Osteocyte (in vitro differentiated cells): ENCODE data around the gene P2RX7. TPM values are rescaled to one million over a fixed set of nuclear protein-coding genes. Genes with fewer than 3 reads are reported as not detected.

Experiments
- DNase-seq: peaks from one replicate; pipeline ENCODE4 v3.0.0; 2021; ENCODE audit warnings: mixed read lengths; ENCODE audit not compliant: unreplicated experiment; ENCODE audit errors: extremely low spot score
- H3K27ac Mint-ChIP-seq: one replicate; pipeline ENCODE4 v1.8.0; 2021; ENCODE audit warnings: mild to moderate bottlenecking, mixed read lengths; ENCODE audit not compliant: unreplicated experiment
- H3K27me3 Mint-ChIP-seq: one replicate; pipeline ENCODE4 v1.8.0; 2021; ENCODE audit warnings: mixed read lengths; ENCODE audit not compliant: unreplicated experiment
- H3K36me3 Mint-ChIP-seq: one replicate; pipeline ENCODE4 v1.8.0; 2021; ENCODE audit warnings: mixed read lengths; ENCODE audit not compliant: unreplicated experiment
- H3K4me1 Mint-ChIP-seq: one replicate; pipeline ENCODE4 v1.8.0; 2021; ENCODE audit warnings: mixed read lengths; ENCODE audit not compliant: unreplicated experiment
- H3K4me3 Mint-ChIP-seq: one replicate; pipeline ENCODE4 v1.8.0; 2021; ENCODE audit warnings: mild to moderate bottlenecking, moderate library complexity, mixed read lengths; ENCODE audit not compliant: unreplicated experiment
- H3K9me3 Mint-ChIP-seq: one replicate; pipeline ENCODE4 v1.8.0; 2021; ENCODE audit warnings: mixed read lengths; ENCODE audit not compliant: unreplicated experiment
- total RNA-seq: library from RNA; stranded (reverse); gene quantifications from 2 replicates; pipeline ENCODE4 v1.2.1, GENCODE V29; 2021
- TF ChIP-seq, protein P1 (sequence below): fragments of 200-600 bp; sonication (generic); IDR thresholded peaks from 2 replicates; pipeline ENCODE4 v1.5.0; 2021; ENCODE audit warnings: antibody characterized with exemption, mild to moderate bottlenecking, moderate library complexity

The P2RX7 gene
- total RNA-seq, 1 donor from 2014 or later = 0.30 TPM

- no peak for DNase-seq
- H3K4me3 Mint-ChIP-seq = no peak overlapping the region
- TF ChIP-seq, protein P1, sequence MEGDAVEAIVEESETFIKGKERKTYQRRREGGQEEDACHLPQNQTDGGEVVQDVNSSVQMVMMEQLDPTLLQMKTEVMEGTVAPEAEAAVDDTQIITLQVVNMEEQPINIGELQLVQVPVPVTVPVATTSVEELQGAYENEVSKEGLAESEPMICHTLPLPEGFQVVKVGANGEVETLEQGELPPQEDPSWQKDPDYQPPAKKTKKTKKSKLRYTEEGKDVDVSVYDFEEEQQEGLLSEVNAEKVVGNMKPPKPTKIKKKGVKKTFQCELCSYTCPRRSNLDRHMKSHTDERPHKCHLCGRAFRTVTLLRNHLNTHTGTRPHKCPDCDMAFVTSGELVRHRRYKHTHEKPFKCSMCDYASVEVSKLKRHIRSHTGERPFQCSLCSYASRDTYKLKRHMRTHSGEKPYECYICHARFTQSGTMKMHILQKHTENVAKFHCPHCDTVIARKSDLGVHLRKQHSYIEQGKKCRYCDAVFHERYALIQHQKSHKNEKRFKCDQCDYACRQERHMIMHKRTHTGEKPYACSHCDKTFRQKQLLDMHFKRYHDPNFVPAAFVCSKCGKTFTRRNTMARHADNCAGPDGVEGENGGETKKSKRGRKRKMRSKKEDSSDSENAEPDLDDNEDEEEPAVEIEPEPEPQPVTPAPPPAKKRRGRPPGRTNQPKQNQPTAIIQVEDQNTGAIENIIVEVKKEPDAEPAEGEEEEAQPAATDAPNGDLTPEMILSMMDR = no peak
- H3K27ac Mint-ChIP-seq = no peak overlapping the region
- no peaks in the 10 kb centered on the region for H3K9me3 Mint-ChIP-seq
- no peaks in the 10 kb centered on the region for H3K27me3 Mint-ChIP-seq
- H3K36me3 Mint-ChIP-seq = no peaks in the 10 kb centered on the region
- H3K4me1 Mint-ChIP-seq = no peaks in the 10 kb centered on the region
Measured at GRCh38 chr12:121182222-121182893, 49.7 kb downstream of the P2RX7 start.

DNA sequence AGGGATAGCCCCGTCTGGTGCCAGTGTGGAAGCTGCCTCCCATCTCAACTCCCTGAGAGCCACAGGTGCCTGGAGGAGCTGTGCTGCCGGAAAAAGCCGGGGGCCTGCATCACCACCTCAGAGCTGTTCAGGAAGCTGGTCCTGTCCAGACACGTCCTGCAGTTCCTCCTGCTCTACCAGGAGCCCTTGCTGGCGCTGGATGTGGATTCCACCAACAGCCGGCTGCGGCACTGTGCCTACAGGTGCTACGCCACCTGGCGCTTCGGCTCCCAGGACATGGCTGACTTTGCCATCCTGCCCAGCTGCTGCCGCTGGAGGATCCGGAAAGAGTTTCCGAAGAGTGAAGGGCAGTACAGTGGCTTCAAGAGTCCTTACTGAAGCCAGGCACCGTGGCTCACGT lies 51.7 kb downstream of the P2RX7 start:
- Mint-ChIP-seq H3K27me3 (no peaks in the 10 kb centered on the region), H3K4me3 (no peak overlapping the region), H3K36me3 (no peaks in the 10 kb centered on the region), H3K27ac (no peak overlapping the region), H3K9me3 (no peaks in the 10 kb centered on the region), H3K4me1 (peaks cover 6% of the 10 kb centered on the region)
- no peak for DNase-seq
- TF ChIP-seq, protein P1 = no peak

- Mint-ChIP-seq H3K36me3 (no peaks in the 10 kb centered on the region), H3K4me1 (peaks cover 13% of the 10 kb centered on the region), H3K27me3 (no peaks in the 10 kb centered on the region), H3K27ac (no peak overlapping the region), H3K4me3 (no peak overlapping the region), H3K9me3 (no peaks in the 10 kb centered on the region)
- no peak for DNase-seq
- TF ChIP-seq, protein P1 = no peak
Measured at GRCh38 chr12:121184984-121185889, 52.6 kb downstream of the P2RX7 start.

DNA sequence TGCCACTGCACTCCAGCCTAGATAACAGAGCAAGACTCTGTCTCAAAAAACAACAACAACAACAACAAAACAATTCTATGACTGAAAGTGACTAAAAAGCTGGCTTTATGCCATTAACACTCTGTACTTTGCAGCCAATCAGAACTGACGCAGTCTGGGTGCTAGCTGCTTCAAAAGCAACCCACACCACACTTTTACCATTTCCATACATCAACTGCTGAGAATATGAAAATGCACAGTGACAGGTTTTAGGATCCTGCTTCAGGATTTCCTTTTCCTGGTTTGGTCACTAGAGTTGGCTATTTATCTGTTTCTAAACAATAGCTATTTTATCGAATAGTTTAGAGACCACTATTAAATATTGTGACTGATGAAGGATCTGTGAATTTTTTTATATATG lies 54.1 kb downstream of the P2RX7 start:
- TF ChIP-seq, protein P1 = no peak
- H3K27ac Mint-ChIP-seq = no peak overlapping the region
- no peak for DNase-seq
- no peak overlapping the region for H3K4me3 Mint-ChIP-seq
- no peaks in the 10 kb centered on the region for H3K36me3 Mint-ChIP-seq
- H3K9me3 Mint-ChIP-seq = no peaks in the 10 kb centered on the region
- peaks cover 21% of the 10 kb centered on the region for H3K4me1 Mint-ChIP-seq
- no peaks in the 10 kb centered on the region for H3K27me3 Mint-ChIP-seq

DNA sequence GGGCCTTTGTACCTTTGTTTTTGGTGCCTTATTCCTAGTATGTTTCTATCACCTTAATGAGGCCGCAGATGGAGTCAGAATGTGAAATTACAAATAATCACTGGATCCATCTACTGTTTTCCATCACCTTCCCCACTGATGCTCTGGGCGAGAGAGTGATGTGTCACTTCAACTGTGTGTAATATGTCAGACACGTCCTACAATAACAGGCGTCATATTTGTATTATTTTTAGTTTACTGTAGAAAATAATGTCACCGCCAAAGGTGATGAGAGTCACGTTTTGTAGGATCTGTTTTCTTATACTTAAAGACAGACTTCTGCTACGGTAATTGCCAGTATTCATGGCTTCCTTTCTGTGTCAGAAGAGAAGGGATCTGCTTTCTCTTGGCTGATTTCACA lies 54.8 kb downstream of the P2RX7 start:
- TF ChIP-seq, protein P1 = no peak
- DNase-seq = no peak
- no peaks in the 10 kb centered on the region for H3K9me3 Mint-ChIP-seq
- no peak overlapping the region for H3K27ac Mint-ChIP-seq
- H3K27me3 Mint-ChIP-seq = no peaks in the 10 kb centered on the region
- H3K36me3 Mint-ChIP-seq = no peaks in the 10 kb centered on the region
- no peak overlapping the region for H3K4me3 Mint-ChIP-seq
- H3K4me1 Mint-ChIP-seq = peaks cover 21% of the 10 kb centered on the region
